CD4-positive, alpha-beta T cell treated with Interferon gamma for 1 hour (primary cell): ENCODE measurements around the gene SMIM24.
A peak's percentile ranks its signal among the peaks of the same experiment; 100 is the strongest.
"Not testable (repeated sequence)": the region's sequence is repeated elsewhere in the genome, so short reads cannot be mapped to it uniquely, and the experiment has no call there.

Experiments used
- DNase-seq: peaks from one replicate; pipeline ENCODE4 v3.0.0-alpha.2; 2020

The SMIM24 gene

GRCh38 chr19:3480383-3481091, at the start of gene SMIM24:
SMIM24 (minus strand) TSS chr19:3480525; CDS start chr19:3480463, 62 bp downstream.
- DNase-seq, result no peak

GRCh38 chr19:3529299-3529698, 49.0 kb upstream of the SMIM24 start:
- DNase-seq, result not testable (repeated sequence)

- DNase-seq, result no peak
Observed at GRCh38 chr19:3528539-3529211, 48.4 kb upstream of the SMIM24 start.

- no peak for DNase-seq
Observed at GRCh38 chr19:3528080-3528479, 47.8 kb upstream of the SMIM24 start.

GRCh38 chr19:3527238-3527910, 47.0 kb upstream of the SMIM24 start:
- no peak for DNase-seq

- DNase-seq, result no peak
Observed at GRCh38 chr19:3526507-3527237, 46.3 kb upstream of the SMIM24 start.

- no peak for DNase-seq
Observed at GRCh38 chr19:3524904-3525451, 44.7 kb upstream of the SMIM24 start.

GRCh38 chr19:3524078-3524842, 43.9 kb upstream of the SMIM24 start:
- no peak for DNase-seq

GRCh38 chr19:3523361-3524077, 43.2 kb upstream of the SMIM24 start:
- no peak for DNase-seq

GRCh38 chr19:3522421-3523360, 42.4 kb upstream of the SMIM24 start:
- DNase-seq, result no peak

- no peak for DNase-seq
Observed at GRCh38 chr19:3521104-3521445, 40.8 kb upstream of the SMIM24 start.

GRCh38 chr19:3520166-3521103, 40.1 kb upstream of the SMIM24 start:
- DNase-seq, result no peak

GRCh38 chr19:3519126-3519525, 38.8 kb upstream of the SMIM24 start:
- no peak for DNase-seq

- no peak for DNase-seq
Observed at GRCh38 chr19:3518659-3519058, 38.3 kb upstream of the SMIM24 start.

GRCh38 chr19:3518255-3518654, 37.9 kb upstream of the SMIM24 start:
- no peak for DNase-seq

GRCh38 chr19:3517638-3518037, 37.3 kb upstream of the SMIM24 start:
- DNase-seq, result no peak

- DNase-seq, result peak; percentile 67
Observed at GRCh38 chr19:3516675-3517207, 36.4 kb upstream of the SMIM24 start.

- DNase-seq, result no peak
Observed at GRCh38 chr19:3515891-3516422, 35.6 kb upstream of the SMIM24 start.

- DNase-seq, result no peak
Observed at GRCh38 chr19:3514930-3515329, 34.6 kb upstream of the SMIM24 start.
